ENCODE data around the gene INPP4B.

INPP4B gene

GRCh38 chr4:142121448-142122350 lies 724.4 kb downstream of the INPP4B start:
- peaks cover 3% of the 10 kb centered on the region for H3K27me3 Mint-ChIP-seq (ENCODE audit: low read depth)
- TF ChIP-seq CTCF (IDR thresholded peaks at IDR 0.05; ENCODE audit: unreplicated experiment in 3 of 3) = no peak
- peaks cover 36% of the 10 kb centered on the region for H3K36me3 Mint-ChIP-seq (ENCODE audit: low read depth)
- H3K9me3 Mint-ChIP-seq = peaks cover 20% of the 10 kb centered on the region
- no peak overlapping the region for H3K4me3 Mint-ChIP-seq
- H3K4me1 Mint-ChIP-seq = peaks cover 5% of the 10 kb centered on the region
- H3K27ac Mint-ChIP-seq = peak overlapping the region in 1 of 3 experiments; percentile 52

GRCh38 chr4:142120921-142121320 lies 725.2 kb downstream of the INPP4B start:
- no peak overlapping the region for H3K4me3 Mint-ChIP-seq
- peak overlapping the region in 1 of 3 experiments; percentile 52 for H3K27ac Mint-ChIP-seq

GRCh38 chr4:142112451-142112850 lies 733.6 kb downstream of the INPP4B start:
- Mint-ChIP-seq H3K4me1 (no peaks in the 10 kb centered on the region), H3K9me3 (peaks cover 21% of the 10 kb centered on the region), H3K4me3 (no peak overlapping the region), H3K27ac (no peak overlapping the region), H3K27me3 (ENCODE audit: low read depth) (no peaks in the 10 kb centered on the region), H3K36me3 (ENCODE audit: low read depth) (peaks cover 25% of the 10 kb centered on the region)
- TF ChIP-seq CTCF (IDR thresholded peaks at IDR 0.05; ENCODE audit: unreplicated experiment in 3 of 3) = no peak

More at GRCh38 chr4:142120921-142121320, 725.2 kb downstream of the INPP4B start:
- Mint-ChIP-seq H3K9me3 (peaks cover 28% of the 10 kb centered on the region), H3K4me1 (peaks cover 5% of the 10 kb centered on the region), H3K36me3 (ENCODE audit: low read depth) (peaks cover 44% of the 10 kb centered on the region), H3K27me3 (ENCODE audit: low read depth) (peaks cover 3% of the 10 kb centered on the region)
- no peak for TF ChIP-seq CTCF (IDR thresholded peaks at IDR 0.05; ENCODE audit: unreplicated experiment in 3 of 3)

GRCh38 chr4:142110136-142110535 lies 736.0 kb downstream of the INPP4B start:
- no peak overlapping the region for H3K4me3 Mint-ChIP-seq
- peaks cover 4% of the 10 kb centered on the region for H3K9me3 Mint-ChIP-seq
- TF ChIP-seq CTCF (IDR thresholded peaks at IDR 0.05; ENCODE audit: unreplicated experiment in 3 of 3) = no peak
- no peak overlapping the region for H3K27ac Mint-ChIP-seq
- no peaks in the 10 kb centered on the region for H3K27me3 Mint-ChIP-seq (ENCODE audit: low read depth)
- H3K36me3 Mint-ChIP-seq (ENCODE audit: low read depth) = peaks cover 8% of the 10 kb centered on the region
- no peaks in the 10 kb centered on the region for H3K4me1 Mint-ChIP-seq

GRCh38 chr4:142104041-142104440 lies 742.1 kb downstream of the INPP4B start:
- no peaks in the 10 kb centered on the region for H3K9me3 Mint-ChIP-seq
- no peak overlapping the region for H3K4me3 Mint-ChIP-seq
- no peaks in the 10 kb centered on the region for H3K27me3 Mint-ChIP-seq (ENCODE audit: low read depth)
- TF ChIP-seq CTCF (IDR thresholded peaks at IDR 0.05; ENCODE audit: unreplicated experiment in 3 of 3) = no peak
- H3K4me1 Mint-ChIP-seq = no peaks in the 10 kb centered on the region
- no peak overlapping the region for H3K27ac Mint-ChIP-seq
- peaks cover 2% of the 10 kb centered on the region for H3K36me3 Mint-ChIP-seq (ENCODE audit: low read depth)

GRCh38 chr4:142101401-142101800 lies 744.7 kb downstream of the INPP4B start:
- no peaks in the 10 kb centered on the region for H3K4me1 Mint-ChIP-seq
- peaks cover 3% of the 10 kb centered on the region for H3K36me3 Mint-ChIP-seq (ENCODE audit: low read depth)
- H3K9me3 Mint-ChIP-seq = no peaks in the 10 kb centered on the region
- H3K27me3 Mint-ChIP-seq (ENCODE audit: low read depth) = no peaks in the 10 kb centered on the region
- no peak for TF ChIP-seq CTCF (IDR thresholded peaks at IDR 0.05; ENCODE audit: unreplicated experiment in 3 of 3)
- H3K4me3 Mint-ChIP-seq = no peak overlapping the region
- no peak overlapping the region for H3K27ac Mint-ChIP-seq

Measured in nephron (organoid).